ENCODE results near the gene ARHGEF16.

DNA sequence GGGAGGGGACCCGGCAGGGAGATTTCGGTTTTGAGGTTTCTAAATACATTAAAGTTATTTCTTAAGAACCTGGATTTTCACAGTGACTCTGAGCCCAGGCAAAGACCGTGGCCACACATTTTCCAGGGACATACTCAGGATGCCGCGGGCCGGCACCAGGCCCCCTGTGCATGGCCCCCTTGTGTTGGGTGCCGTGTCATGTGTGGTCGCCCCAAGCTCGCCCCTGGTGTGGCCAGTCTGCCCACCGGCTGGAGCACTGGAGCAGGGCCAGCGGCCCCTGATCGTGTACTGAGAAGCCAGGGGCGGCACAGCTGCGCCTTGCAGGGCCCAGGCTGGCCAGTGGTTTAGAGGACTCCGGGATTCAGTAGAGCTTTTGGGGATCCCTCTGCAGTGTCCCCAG lies 26.6 kb downstream of the ARHGEF16 start:
- TF ChIP-seq CREB1 (IDR thresholded peaks at IDR 0.05; ENCODE audit: low read depth) (no peak), CEBPB (IDR thresholded peaks at IDR 0.05) (no peak), EGR1 (IDR thresholded peaks at IDR 0.05) (no peak), RAD21 (IDR thresholded peaks at IDR 0.05; ENCODE audit: low read depth) (no peak), EP300 (IDR thresholded peaks at IDR 0.05; ENCODE audit: borderline replicate concordance) (no peak), TEAD4 (IDR thresholded peaks at IDR 0.05) (no peak)
- TF ChIP-seq, protein P1, sequence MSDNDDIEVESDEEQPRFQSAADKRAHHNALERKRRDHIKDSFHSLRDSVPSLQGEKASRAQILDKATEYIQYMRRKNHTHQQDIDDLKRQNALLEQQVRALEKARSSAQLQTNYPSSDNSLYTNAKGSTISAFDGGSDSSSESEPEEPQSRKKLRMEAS (IDR thresholded peaks at IDR 0.05): no peak

Measured in Ishikawa (cell line).